Endothelial cell of umbilical vein (primary cell): ENCODE data around the gene COPB1. TPM values are rescaled to one million over a fixed set of nuclear protein-coding genes. Genes with fewer than 3 reads are reported as not detected.

Experiments
- BruUV-seq: library from RNA; stranded (reverse); fragments of 400-500 nt; replicated peaks from 2 replicates; lab custom pipeline; 2021; lab: Mats Ljungman, UMichigan
- CTCF ChIA-PET: fragments of 300-600, 350-600 bp; sonication (Branson Sonifier 250); formaldehyde crosslinking; loops from one replicate; lab custom pipeline; 2021; ENCODE audit warnings: antibody characterized with exemption, inconsistent platforms; lab: Charles Lee
- POLR2A ChIA-PET: fragments of 300-600, 350-600 bp; sonication (Branson Sonifier 250); formaldehyde crosslinking; loops from one replicate; lab custom pipeline; 2021; ENCODE audit warnings: antibody characterized with exemption, inconsistent platforms; lab: Charles Lee
- DNase-seq: peaks from one replicate; pipeline ENCODE4 v3.0.0-alpha.2; 2011; ENCODE audit warnings: low read depth, low spot score
- FAIRE-seq: peaks from 2 replicates; lab custom pipeline; 2011; peaks lifted over from hg19 to GRCh38; lab: Jason Lieb, UNC
- H2AFZ ChIP-seq: 2 replicates; pipeline ENCODE4 v1.6.0; 2012; ENCODE audit warnings: low read depth, low read length, control low read depth, inconsistent platforms
- H3K27ac ChIP-seq: 2 replicates; pipeline ENCODE4 v1.5.1; 2011; ENCODE audit warnings: low read depth, mild to moderate bottlenecking, control low read depth, low read length, moderate library complexity; ENCODE audit not compliant: insufficient read depth
- H3K27me3 ChIP-seq, 2 experiments: 2 replicates each; pipeline versions ENCODE4 v1.6.0 to v1.6.1; 2011; ENCODE audit warnings: low read length in 2 of 2, mixed read lengths in 1 of 2; ENCODE audit not compliant: control insufficient read depth in 2 of 2, insufficient read depth in 2 of 2
- H3K36me3 ChIP-seq, 2 experiments: 2 replicates in 1 of 2; 3 replicates in 1 of 2; pipeline ENCODE4 v1.5.1; 2011; ENCODE audit warnings: low read length in 2 of 2, mild to moderate bottlenecking in 1 of 2, moderate library complexity in 1 of 2; ENCODE audit not compliant: control insufficient read depth in 2 of 2, insufficient read depth in 2 of 2; ENCODE audit errors: extremely low read depth in 1 of 2
- H3K4me1 ChIP-seq: 3 replicates; pipeline ENCODE4 v1.5.1; 2011; ENCODE audit warnings: mild to moderate bottlenecking, low read length; ENCODE audit not compliant: control insufficient read depth, insufficient read depth; ENCODE audit errors: extremely low read depth
- H3K4me2 ChIP-seq: 2 replicates; pipeline ENCODE4 v1.6.1; 2011; ENCODE audit warnings: low read length, control low read depth, mixed read lengths; ENCODE audit not compliant: insufficient read depth
- H3K4me3 ChIP-seq, 3 experiments: fragments of 200-600 bp in 1 of 3; sonication (generic), shearing (Covaris generic) in 1 of 3; replicated peaks in 1 of 3; 2 replicates each; pipeline ENCODE4 v1.5.1; 2011 to 2016; ENCODE audit warnings: control low read depth in 3 of 3, low read length in 3 of 3, mild to moderate bottlenecking in 2 of 3, inconsistent platforms in 1 of 3, low read depth in 1 of 3, moderate library complexity in 1 of 3; ENCODE audit not compliant: insufficient read depth in 1 of 3
- H3K79me2 ChIP-seq: 2 replicates; pipeline ENCODE4 v1.6.0; 2012; ENCODE audit warnings: low read length, inconsistent platforms; ENCODE audit not compliant: control insufficient read depth, insufficient read depth
- H3K9ac ChIP-seq: replicated peaks from 2 replicates; pipeline ENCODE3; 2011; ENCODE audit warnings: low read length, control low read depth; ENCODE audit not compliant: insufficient read depth; ENCODE audit errors: extremely low read depth
- H3K9me1 ChIP-seq: replicated peaks from 3 replicates; pipeline ENCODE4 v1.6.0; 2011; ENCODE audit warnings: mild to moderate bottlenecking, low read length; ENCODE audit not compliant: control insufficient read depth, insufficient read depth; ENCODE audit errors: extremely low read depth
- H3K9me3 ChIP-seq: replicated peaks from 2 replicates; pipeline ENCODE4 v1.5.1; 2012; ENCODE audit warnings: low read length, inconsistent platforms; ENCODE audit not compliant: control insufficient read depth, insufficient read depth
- H4K20me1 ChIP-seq: replicated peaks from 2 replicates; pipeline ENCODE3; 2011; ENCODE audit warnings: mild to moderate bottlenecking, low read length; ENCODE audit not compliant: control insufficient read depth, insufficient read depth; ENCODE audit errors: extremely low read depth
- EZH2 ChIP-seq: IDR thresholded peaks from 2 replicates; pipeline ENCODE4 v1.6.1; 2012; ENCODE audit warnings: borderline replicate concordance, low read depth, mild to moderate bottlenecking, moderate library complexity, low read length, inconsistent platforms; ENCODE audit not compliant: severe bottlenecking
- FOS ChIP-seq: IDR thresholded peaks from 2 replicates; pipeline ENCODE4 v1.6.1; 2011; ENCODE audit warnings: mild to moderate bottlenecking, low read length, moderate library complexity, borderline replicate concordance; ENCODE audit not compliant: insufficient read depth
- GATA2 ChIP-seq: IDR thresholded peaks from 2 replicates; pipeline ENCODE4 v1.7.0; 2011; ENCODE audit warnings: low read depth, mild to moderate bottlenecking, moderate library complexity, mixed read lengths, low read length; ENCODE audit not compliant: insufficient read length, insufficient read depth
- JUN ChIP-seq: IDR thresholded peaks from 2 replicates; pipeline ENCODE4 v1.6.1; 2011; ENCODE audit warnings: borderline replicate concordance, low read depth; ENCODE audit not compliant: insufficient read length, insufficient read depth
- MYC ChIP-seq: IDR thresholded peaks from one replicate; pipeline ENCODE4 v1.6.1; 2011; ENCODE audit warnings: mild to moderate bottlenecking, low read depth, low read length
- POLR2A ChIP-seq: IDR thresholded peaks from 2 replicates; pipeline ENCODE4 v1.6.1; 2012; ENCODE audit warnings: low read depth, mild to moderate bottlenecking, control low read depth, low read length
- POLR2AphosphoS5 ChIP-seq: IDR thresholded peaks from 2 replicates; pipeline ENCODE4 v1.6.1; 2012; ENCODE audit warnings: low read depth, mild to moderate bottlenecking, control low read depth, low read length, moderate library complexity; ENCODE audit not compliant: insufficient read depth
- dilution Hi-C: fragments of 300-500 bp; cut with MboI; formaldehyde crosslinking; loops from one replicate; pipeline ENCODE4 v1.15.0; 2019; ENCODE audit warnings: low sequenced_read_pairs; ENCODE audit not compliant: extremely low pct_ligation_motif_present
- intact Hi-C: fragments of 100-400 bp; cut with micrococcal nuclease; formaldehyde crosslinking; loops from one replicate; pipeline ENCODE4 v1.10.0; 2022
- polyA plus RNA-seq, 4 experiments: library from polyadenylated mRNA; depleted of rRNA in 3 of 4; stranded (reverse) in 3 of 4; unstranded in 1 of 4; fragments of >200 nt; gene quantifications; 2 replicates each; pipeline versions ENCODE4 v1.2.1 to v1.2.3, GENCODE V29; 2011 to 2012; ENCODE audit warnings: missing spikeins in 1 of 4
- total RNA-seq: library from RNA; stranded (reverse); gene quantifications from 2 replicates; pipeline ENCODE4 v1.2.3, GENCODE V29; 2021
- TF ChIP-seq, protein P1 (sequence below), 2 donors: IDR thresholded peaks; 1 replicate in 1 of 2; 2 replicates in 1 of 2; pipeline ENCODE4 v1.5.1; 2011; ENCODE audit warnings: low read length in 2 of 2, mild to moderate bottlenecking in 2 of 2, moderate library complexity in 2 of 2, control low read depth in 1 of 2, inconsistent platforms in 1 of 2, low read depth in 1 of 2; ENCODE audit not compliant: insufficient read depth in 1 of 2; ENCODE audit errors: extremely low read depth in 1 of 2
- TF ChIP-seq, protein P2 (sequence below): IDR thresholded peaks from 2 replicates; pipeline ENCODE4 v1.6.1; 2011; ENCODE audit not compliant: insufficient read depth, insufficient read length

Gene COPB1
- total and polyA plus RNA-seq, 2 donors (not counting 3 experiments of a cell fraction or from before 2014, with no cell fraction given) = 61.1 to 145 TPM

GRCh38 chr11:14518820-14519219, 19.2 kb upstream of the COPB1 start:
- peak overlapping the region; percentile 86 to 97 (median 88) for H3K4me3 ChIP-seq
- H3K4me2 ChIP-seq = peak overlapping the region; percentile 100
- FAIRE-seq (no peak), DNase-seq (no peak)
- intact Hi-C loops = no loop called here
- H3K79me2 ChIP-seq = peaks cover 37% of the 10 kb centered on the region
- BruUV-seq = no TSS peak
- no peak overlapping the region for H2AFZ ChIP-seq
- dilution Hi-C loops = no loop called here
- ChIA-PET POLR2A (no interaction called here), CTCF (interaction anchor here (1.1 kb wide), 1 partner anchor 64 kb away, joined by 8 read pairs; no protein-coding TSS in a partner anchor)
- TF ChIP-seq, protein P1, sequence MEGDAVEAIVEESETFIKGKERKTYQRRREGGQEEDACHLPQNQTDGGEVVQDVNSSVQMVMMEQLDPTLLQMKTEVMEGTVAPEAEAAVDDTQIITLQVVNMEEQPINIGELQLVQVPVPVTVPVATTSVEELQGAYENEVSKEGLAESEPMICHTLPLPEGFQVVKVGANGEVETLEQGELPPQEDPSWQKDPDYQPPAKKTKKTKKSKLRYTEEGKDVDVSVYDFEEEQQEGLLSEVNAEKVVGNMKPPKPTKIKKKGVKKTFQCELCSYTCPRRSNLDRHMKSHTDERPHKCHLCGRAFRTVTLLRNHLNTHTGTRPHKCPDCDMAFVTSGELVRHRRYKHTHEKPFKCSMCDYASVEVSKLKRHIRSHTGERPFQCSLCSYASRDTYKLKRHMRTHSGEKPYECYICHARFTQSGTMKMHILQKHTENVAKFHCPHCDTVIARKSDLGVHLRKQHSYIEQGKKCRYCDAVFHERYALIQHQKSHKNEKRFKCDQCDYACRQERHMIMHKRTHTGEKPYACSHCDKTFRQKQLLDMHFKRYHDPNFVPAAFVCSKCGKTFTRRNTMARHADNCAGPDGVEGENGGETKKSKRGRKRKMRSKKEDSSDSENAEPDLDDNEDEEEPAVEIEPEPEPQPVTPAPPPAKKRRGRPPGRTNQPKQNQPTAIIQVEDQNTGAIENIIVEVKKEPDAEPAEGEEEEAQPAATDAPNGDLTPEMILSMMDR (IDR thresholded peaks at IDR 0.05; ENCODE audit: extremely low read depth in 1 of 2, insufficient read depth in 1 of 2, low read depth in 1 of 2, low read length in 2 of 2) = no peak
- TF ChIP-seq JUN (no peak), EZH2 (no peak), GATA2 (no peak), MYC (no peak), POLR2AphosphoS5 (no peak), POLR2A (no peak), FOS (no peak)
- TF ChIP-seq, protein P2, sequence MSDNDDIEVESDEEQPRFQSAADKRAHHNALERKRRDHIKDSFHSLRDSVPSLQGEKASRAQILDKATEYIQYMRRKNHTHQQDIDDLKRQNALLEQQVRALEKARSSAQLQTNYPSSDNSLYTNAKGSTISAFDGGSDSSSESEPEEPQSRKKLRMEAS = no peak
- peaks cover 6 to 23% of the 10 kb centered on the region in 2 experiments for H3K36me3 ChIP-seq
- no peaks in the 10 kb centered on the region for H3K9me3 ChIP-seq
- peaks cover 6% of the 10 kb centered on the region for H4K20me1 ChIP-seq
- no peaks in the 10 kb centered on the region for H3K27me3 ChIP-seq
- no peaks in the 10 kb centered on the region for H3K9me1 ChIP-seq
- H3K9ac ChIP-seq = peak overlapping the region; percentile 99
- H3K27ac ChIP-seq = peak overlapping the region; percentile 97
- peaks cover 15% of the 10 kb centered on the region for H3K4me1 ChIP-seq
